RWPE2 (cell line): ENCODE measurements around the gene FAM124A.
"Not testable (repeated sequence)": the region's sequence is repeated elsewhere in the genome, so short reads cannot be mapped to it uniquely, and the experiment has no call there.

ENCODE experiments used
- ATAC-seq: fragments of 200-7000 bp; cut with Tn5 transposase; 3 replicates; pipeline ENCODE4 v1.9.1; 2021; ENCODE audit warnings: low read depth
- DNase-seq: peaks from one replicate; pipeline ENCODE4 v3.0.0-alpha.2; 2020; ENCODE audit warnings: low spot score
- H3K27ac ChIP-seq: fragments of 450-650 bp; 2 replicates; pipeline ENCODE4 v1.5.1; 2017; ENCODE audit warnings: mild to moderate bottlenecking; ENCODE audit not compliant: poor library complexity, severe bottlenecking
- H3K27me3 ChIP-seq: fragments of 250-450 bp; sonication (Bioruptor Pico); 2 replicates; pipeline ENCODE4 v1.5.1; 2021; ENCODE audit warnings: mild to moderate bottlenecking, moderate library complexity; ENCODE audit not compliant: insufficient read depth, poor library complexity, severe bottlenecking
- H3K36me3 ChIP-seq: fragments of 250-450 bp; sonication (Bioruptor Pico); 2 replicates; pipeline ENCODE4 v1.5.1; 2020; ENCODE audit warnings: low read depth, mild to moderate bottlenecking, moderate library complexity
- H3K4me1 ChIP-seq: fragments of 250-450 bp; sonication (Bioruptor Pico); 2 replicates; pipeline ENCODE4 v1.5.1; 2021; ENCODE audit warnings: mild to moderate bottlenecking, moderate library complexity; ENCODE audit not compliant: insufficient read depth, poor library complexity, severe bottlenecking
- H3K4me3 ChIP-seq: fragments of 250-450 bp; sonication (Bioruptor Pico); 2 replicates; pipeline ENCODE4 v1.5.1; 2021; ENCODE audit warnings: mild to moderate bottlenecking, moderate library complexity; ENCODE audit not compliant: severe bottlenecking
- H3K9me3 ChIP-seq: fragments of 250-450 bp; sonication (Bioruptor Pico); 2 replicates; pipeline ENCODE4 v1.5.1; 2021; ENCODE audit warnings: mild to moderate bottlenecking, moderate library complexity; ENCODE audit not compliant: severe bottlenecking
- CTCF ChIP-seq: fragments of 450-650 bp; IDR thresholded peaks from one replicate; pipeline ENCODE4 v1.5.1; 2017; ENCODE audit warnings: mild to moderate bottlenecking, moderate library complexity; ENCODE audit not compliant: poor library complexity, severe bottlenecking

FAM124A gene

GRCh38 chr13:51284339-51284738, 62.1 kb downstream of the FAM124A start:
- no peaks in the 10 kb centered on the region for H3K27me3 ChIP-seq
- no peak for ATAC-seq
- no peak for DNase-seq
- no peaks in the 10 kb centered on the region for H3K9me3 ChIP-seq
- H3K4me3 ChIP-seq = no peak overlapping the region
- H3K27ac ChIP-seq = no peak overlapping the region
- H3K4me1 ChIP-seq = no peaks in the 10 kb centered on the region
- no peak for TF ChIP-seq CTCF
- H3K36me3 ChIP-seq = no peaks in the 10 kb centered on the region

DNA sequence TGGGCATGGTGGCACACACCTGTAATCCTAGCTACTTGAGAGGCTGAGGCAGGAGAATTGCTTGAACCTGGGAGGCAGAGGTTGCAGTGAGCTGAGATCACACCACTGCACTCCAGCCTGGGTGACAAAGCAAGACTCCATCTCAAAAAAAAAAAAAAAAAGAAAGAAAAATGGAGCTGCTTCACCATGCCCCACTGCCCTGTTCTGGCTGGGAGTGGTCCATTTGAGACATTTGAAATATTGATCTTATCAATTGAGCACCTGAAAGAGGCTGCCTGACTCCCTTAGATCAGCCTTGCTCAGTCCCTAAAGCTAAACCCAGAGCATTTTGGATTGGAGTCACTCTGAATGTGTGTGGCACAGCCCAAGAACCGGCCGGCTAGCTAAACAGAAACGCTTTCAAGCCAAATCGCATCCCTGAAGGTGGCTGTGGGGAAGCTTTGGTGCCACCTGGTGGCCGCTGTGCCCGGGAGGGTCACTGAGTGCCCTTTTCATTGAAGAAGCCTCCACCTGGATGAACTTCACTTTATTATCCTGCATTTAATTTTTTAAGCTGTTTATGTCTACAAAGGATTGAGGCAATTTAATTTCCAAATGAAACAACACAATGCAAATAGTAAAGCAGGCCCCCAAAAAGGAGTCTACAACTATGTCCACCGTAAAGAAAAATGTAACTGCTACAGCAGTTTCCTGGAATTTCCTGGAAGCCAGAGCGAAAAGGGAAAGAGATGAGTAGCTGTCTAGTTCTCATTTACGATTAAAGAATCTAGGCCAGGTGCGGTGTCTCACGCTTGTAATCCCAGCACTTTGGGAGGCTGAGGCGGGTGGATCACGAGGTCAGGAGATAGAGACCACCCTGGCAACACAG, 64.2 kb downstream of the FAM124A start:
- no peak overlapping the region for H3K4me3 ChIP-seq
- TF ChIP-seq CTCF = peak; percentile 86
- H3K9me3 ChIP-seq = no peaks in the 10 kb centered on the region
- H3K36me3 ChIP-seq = no peaks in the 10 kb centered on the region
- no peaks in the 10 kb centered on the region for H3K4me1 ChIP-seq
- ATAC-seq (peak; percentile 85), DNase-seq (no peak)
- no peak overlapping the region for H3K27ac ChIP-seq
- no peaks in the 10 kb centered on the region for H3K27me3 ChIP-seq

GRCh38 chr13:51287758-51288157, 65.6 kb downstream of the FAM124A start:
- ATAC-seq (no peak), DNase-seq (no peak)
- TF ChIP-seq CTCF = no peak
- Histone ChIP-seq H3K9me3 (no peaks in the 10 kb centered on the region), H3K27me3 (no peaks in the 10 kb centered on the region), H3K4me1 (no peaks in the 10 kb centered on the region), H3K4me3 (no peak overlapping the region), H3K36me3 (no peaks in the 10 kb centered on the region), H3K27ac (no peak overlapping the region)

DNA sequence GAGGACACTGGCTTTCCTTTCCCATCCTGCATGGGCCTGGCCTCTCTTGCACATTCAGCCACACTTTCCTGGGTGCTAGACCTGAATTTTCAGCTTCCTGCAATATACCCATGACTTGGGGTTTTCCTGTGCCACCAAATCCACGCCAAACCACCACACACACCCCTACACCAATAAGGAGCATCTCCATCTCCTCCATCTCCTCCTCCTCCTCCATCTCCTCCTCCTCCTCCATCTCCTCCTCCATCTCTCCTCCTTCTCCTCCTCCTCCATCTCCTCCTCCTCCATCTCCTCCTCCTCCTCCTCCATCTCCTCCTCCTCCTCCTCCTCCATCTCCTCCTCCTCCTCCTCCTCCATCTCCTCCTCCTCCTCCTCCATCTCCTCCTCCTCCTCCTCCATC, 66.1 kb downstream of the FAM124A start:
- not testable (repeated sequence) for DNase-seq, H3K4me3 ChIP-seq, ATAC-seq, H3K9me3 ChIP-seq, H3K36me3 ChIP-seq, H3K4me1 ChIP-seq, H3K27ac ChIP-seq, H3K27me3 ChIP-seq

GRCh38 chr13:51291341-51291740, 69.1 kb downstream of the FAM124A start:
- ATAC-seq (peak; percentile 61; the same call in 2 of the 3 replicates), DNase-seq (no peak)
- no peak for TF ChIP-seq CTCF

More at GRCh38 chr13:51291341-51291740, 69.1 kb downstream of the FAM124A start:
- no peaks in the 10 kb centered on the region for H3K36me3 ChIP-seq
- no peaks in the 10 kb centered on the region for H3K27me3 ChIP-seq
- H3K9me3 ChIP-seq = no peaks in the 10 kb centered on the region
- no peaks in the 10 kb centered on the region for H3K4me1 ChIP-seq
- H3K27ac ChIP-seq = no peak overlapping the region
- H3K4me3 ChIP-seq = no peak overlapping the region
